ENCODE measurements around the gene SCEL.
A peak's percentile ranks its signal among the peaks of the same experiment; 100 is the strongest.

The SCEL gene

GRCh38 chr13:77519808-77520207 lies 15.7 kb upstream of the SCEL start:
- H3K27ac ChIP-seq = no peak overlapping the region
- H3K4me3 ChIP-seq = no peak overlapping the region

GRCh38 chr13:77521194-77521593 lies 14.3 kb upstream of the SCEL start:
- Histone ChIP-seq H3K27ac (peak overlapping the region in 2 of 21 experiments; percentile 2 to 49), H3K4me3 (no peak overlapping the region)

DNA sequence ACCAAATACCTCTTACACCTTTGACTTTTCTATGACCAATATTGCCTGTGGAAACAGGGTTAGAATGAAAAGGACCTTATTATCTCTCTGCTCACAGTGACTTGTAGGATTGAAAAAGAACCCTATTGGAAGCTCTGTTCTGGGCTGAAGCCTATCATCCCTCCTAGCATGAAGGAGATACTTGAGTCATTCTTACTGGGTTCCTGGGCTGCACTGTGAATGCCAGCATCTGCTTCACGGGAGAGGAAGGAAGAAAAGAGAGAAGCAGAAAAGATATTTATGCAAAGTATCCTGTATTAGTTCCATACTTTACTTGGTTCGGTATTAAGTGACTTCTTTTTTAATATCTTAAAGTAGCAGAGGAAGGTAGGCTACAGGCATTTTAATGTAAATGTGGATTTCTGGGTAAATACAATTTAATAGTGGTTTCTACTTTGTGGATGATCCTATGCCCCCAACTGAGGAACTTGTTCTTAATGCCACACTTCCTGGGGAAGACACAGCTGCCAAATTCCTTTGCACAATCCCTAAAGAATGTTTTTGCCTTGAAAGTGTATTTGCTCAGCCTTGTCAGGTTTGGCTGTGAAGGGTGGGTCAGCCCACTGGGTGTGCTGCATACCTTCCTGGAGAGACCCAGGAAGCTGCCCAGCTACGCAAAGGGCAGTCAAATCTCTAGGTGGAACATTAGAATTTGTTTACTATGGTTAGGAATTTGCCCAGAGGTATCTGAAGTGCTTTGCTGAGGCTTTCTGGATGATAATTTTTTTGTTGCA lies 13.7 kb upstream of the SCEL start:
- Histone ChIP-seq H3K4me3 (no peak overlapping the region), H3K27ac (peak overlapping the region in 9 of 21 experiments; percentile 2 to 49 (median 10))

- peak overlapping the region in 5 of 21 experiments; percentile 2 to 67 (median 31) for H3K27ac ChIP-seq
Measured at GRCh38 chr13:77522444-77522843, 13.1 kb upstream of the SCEL start.

GRCh38 chr13:77523386-77523785 lies 12.1 kb upstream of the SCEL start:
- no peak overlapping the region for H3K4me3 ChIP-seq
- peak overlapping the region in 6 of 21 experiments; percentile 10 to 67 (median 35) for H3K27ac ChIP-seq

More at GRCh38 chr13:77522444-77522843, 13.1 kb upstream of the SCEL start:
- no peak overlapping the region for H3K4me3 ChIP-seq

DNA sequence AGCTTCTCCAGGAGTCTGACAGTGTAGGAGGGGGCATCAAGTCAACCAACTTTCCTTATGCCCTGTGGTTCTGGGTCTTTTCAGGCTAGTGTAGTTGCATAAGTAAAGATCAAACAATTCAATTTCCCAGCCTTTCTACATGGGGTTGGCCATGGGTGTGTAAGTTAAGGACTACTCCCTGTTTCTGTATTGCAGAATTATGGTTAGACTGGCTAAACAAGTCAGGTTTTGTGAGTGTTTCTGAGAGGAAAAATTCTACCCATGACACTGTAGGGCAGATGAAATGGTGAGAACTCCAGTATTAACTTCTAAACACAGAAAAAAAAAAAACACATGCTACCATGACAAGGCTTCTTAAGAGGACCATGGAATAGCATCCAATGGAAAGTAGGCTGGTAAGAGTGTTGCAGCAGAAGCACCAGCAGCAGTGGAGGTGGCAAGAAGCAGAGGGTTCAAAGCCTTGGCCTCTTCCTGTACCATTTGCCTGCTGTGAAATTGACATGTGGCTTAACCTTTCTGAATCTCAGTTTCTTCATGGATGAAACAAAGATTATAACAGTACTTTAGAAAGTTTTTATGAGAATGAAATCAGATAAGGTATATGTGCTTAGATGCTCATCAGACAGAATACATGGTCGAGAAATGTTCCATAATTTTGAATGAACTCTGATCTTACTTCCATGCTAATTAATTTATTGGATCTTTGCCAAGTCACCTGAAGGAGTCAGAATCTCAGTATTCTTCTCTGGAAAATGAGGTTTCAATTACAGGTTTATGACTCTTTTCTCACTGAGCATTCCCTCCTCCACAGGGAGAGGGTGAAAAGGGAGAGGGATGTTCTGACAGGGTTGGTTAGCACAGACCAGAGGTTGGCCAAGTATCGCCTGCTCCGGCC lies 11.4 kb upstream of the SCEL start:
- no peak overlapping the region for H3K4me3 ChIP-seq
- peak overlapping the region in 11 of 21 experiments; percentile 4 to 67 (median 38) for H3K27ac ChIP-seq

DNA sequence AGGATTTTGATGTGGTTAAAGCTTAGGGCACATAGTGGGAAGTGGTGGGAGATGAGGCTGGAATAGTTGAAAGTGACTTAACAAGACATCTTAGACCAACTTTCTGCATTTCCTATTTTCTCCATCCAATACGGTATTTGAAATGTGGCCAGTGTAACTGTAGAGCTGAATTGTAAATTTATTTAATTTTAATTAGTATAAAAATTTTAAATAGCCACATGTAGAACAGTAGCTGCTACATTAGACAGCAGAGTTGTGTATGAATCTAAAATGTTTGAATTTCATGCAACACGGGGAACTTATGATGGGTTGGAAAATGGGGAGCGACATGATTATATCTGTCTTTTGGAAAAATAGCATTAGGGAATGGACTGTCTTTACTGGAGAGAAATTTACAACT lies 7.1 kb upstream of the SCEL start:
- Histone ChIP-seq H3K4me3 (no peak overlapping the region), H3K27ac (no peak overlapping the region)

- no peak overlapping the region for H3K27ac ChIP-seq
- H3K4me3 ChIP-seq = no peak overlapping the region
Measured at GRCh38 chr13:77528834-77529500, 6.5 kb upstream of the SCEL start.

GRCh38 chr13:77529501-77529840 lies 6.0 kb upstream of the SCEL start:
- no peak overlapping the region for H3K27ac ChIP-seq
- H3K4me3 ChIP-seq = no peak overlapping the region

GRCh38 chr13:77530875-77531274 lies 4.6 kb upstream of the SCEL start:
- no peak overlapping the region for H3K27ac ChIP-seq
- H3K4me3 ChIP-seq = no peak overlapping the region

DNA sequence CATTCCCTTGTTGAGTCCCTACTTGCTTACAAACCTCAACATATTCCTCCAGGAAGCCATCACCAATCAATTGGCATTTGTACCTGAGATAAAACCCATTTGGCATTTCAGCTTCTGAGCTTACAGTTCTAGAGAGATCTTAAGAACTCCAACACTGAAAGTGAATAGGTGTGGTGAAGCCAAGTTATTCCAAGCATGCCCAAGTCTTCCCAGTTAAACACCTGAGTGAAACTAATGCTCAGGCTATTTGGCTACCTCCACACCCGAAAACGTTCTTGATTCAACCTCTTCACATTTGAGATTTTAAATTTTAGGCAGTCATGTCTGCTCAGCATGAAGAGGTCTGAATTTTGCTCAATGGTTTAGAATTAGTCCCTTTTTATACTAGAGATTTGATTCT lies 2.5 kb upstream of the SCEL start:
- Histone ChIP-seq H3K27ac (no peak overlapping the region), H3K4me3 (no peak overlapping the region)

- no peak overlapping the region for H3K4me3 ChIP-seq
- no peak overlapping the region for H3K27ac ChIP-seq
Measured at GRCh38 chr13:77533875-77534788, 1.4 kb upstream of the SCEL start.

GRCh38 chr13:77536358-77536757 lies 852 bp downstream of the SCEL start:
- peak overlapping the region in 2 of 7 experiments; percentile 1 to 10 for H3K4me3 ChIP-seq
- H3K27ac ChIP-seq = peak overlapping the region in 4 of 21 experiments; percentile 19 to 44 (median 30)

DNA sequence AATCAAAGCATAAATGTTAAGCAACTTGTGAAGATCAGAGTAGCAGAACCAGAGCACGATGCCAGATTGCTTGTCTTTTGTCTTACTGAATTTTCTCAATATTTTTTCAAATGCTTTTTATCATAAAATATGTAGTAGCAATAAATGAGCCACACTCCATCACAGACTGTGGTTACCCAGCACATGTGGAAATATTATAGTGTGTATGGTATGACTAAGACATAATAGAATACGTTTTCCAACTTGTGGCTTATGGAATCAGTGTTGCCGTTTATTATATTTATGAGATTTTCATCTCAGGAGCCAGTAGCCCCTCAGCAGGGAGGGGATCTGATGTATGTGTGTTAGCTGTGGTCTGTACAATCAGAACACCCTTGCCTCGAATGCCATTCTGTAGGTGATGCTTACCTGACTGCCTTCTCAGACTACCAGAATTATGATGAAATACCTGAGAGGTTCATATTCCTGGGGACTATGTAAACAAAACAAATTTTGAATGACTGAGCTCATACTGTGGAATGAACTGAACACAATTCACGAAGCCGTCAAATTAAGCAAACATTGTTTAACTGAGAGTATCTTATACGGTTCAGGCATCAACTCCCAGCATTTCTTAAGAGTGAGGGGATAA lies 1.9 kb downstream of the SCEL start:
- peak overlapping the region in 1 of 7 experiments; percentile 3 for H3K4me3 ChIP-seq
- no peak overlapping the region for H3K27ac ChIP-seq

GRCh38 chr13:77543711-77544110 lies 8.2 kb downstream of the SCEL start:
- Histone ChIP-seq H3K27ac (no peak overlapping the region), H3K4me3 (no peak overlapping the region)

- Histone ChIP-seq H3K27ac (no peak overlapping the region), H3K4me3 (no peak overlapping the region)
Measured at GRCh38 chr13:77544355-77544754, 8.8 kb downstream of the SCEL start.

GRCh38 chr13:77544758-77545338 lies 9.3 kb downstream of the SCEL start:
- no peak overlapping the region for H3K4me3 ChIP-seq
- H3K27ac ChIP-seq = no peak overlapping the region

GRCh38 chr13:77545626-77546412 lies 10.3 kb downstream of the SCEL start:
- Histone ChIP-seq H3K4me3 (no peak overlapping the region), H3K27ac (no peak overlapping the region)
